GM18861 (cell line): ENCODE measurements around the gene PSTPIP2.
"Not testable (repeated sequence)": the region's sequence is repeated elsewhere in the genome, so short reads cannot be mapped to it uniquely, and the experiment has no call there.

ENCODE experiments used
- ATAC-seq: cut with Tn5 transposase; IDR thresholded peaks from one replicate; pipeline ENCODE4 v1.9.1; 2021; ENCODE audit not compliant: unreplicated experiment

PSTPIP2 gene

DNA sequence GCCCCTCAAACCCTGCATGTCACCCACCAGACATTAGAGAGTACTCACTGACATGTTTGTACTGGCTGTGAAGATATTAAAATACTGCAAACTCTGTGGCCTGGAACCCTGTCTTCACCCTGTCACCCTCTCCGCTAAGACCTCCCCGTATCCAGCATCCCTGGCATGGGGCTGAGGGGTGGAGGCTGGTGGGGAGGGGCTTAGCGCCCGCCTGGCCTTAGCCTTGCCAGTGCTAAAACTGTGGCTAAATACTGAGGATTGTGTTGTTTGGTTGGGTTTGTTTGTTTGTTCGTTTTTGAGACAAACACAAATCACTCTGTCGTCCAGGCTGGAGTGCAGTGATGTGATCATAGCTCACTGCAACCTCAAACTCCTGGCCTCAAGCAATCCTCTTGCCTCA, 1.8 kb downstream of the PSTPIP2 start:
- no peak for ATAC-seq

DNA sequence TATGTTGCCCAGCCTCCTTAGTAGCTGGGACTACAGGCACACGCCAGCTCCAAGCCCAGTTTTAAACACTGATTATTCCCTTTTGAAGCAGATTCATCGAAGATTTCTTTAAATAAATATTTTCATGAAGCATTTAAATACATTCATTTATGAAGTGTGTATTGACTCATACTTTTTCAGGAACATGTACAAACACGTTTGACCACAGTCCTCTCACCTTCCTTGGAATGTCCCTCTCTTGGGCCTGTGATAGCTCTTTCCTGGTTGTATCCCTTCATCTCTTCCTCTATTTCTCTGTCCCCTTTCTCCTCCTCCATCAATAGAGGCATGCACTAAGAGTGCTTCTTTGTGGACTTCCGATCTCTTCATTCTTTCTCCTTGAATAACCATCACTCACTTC, 2.5 kb downstream of the PSTPIP2 start:
- ATAC-seq = no peak

DNA sequence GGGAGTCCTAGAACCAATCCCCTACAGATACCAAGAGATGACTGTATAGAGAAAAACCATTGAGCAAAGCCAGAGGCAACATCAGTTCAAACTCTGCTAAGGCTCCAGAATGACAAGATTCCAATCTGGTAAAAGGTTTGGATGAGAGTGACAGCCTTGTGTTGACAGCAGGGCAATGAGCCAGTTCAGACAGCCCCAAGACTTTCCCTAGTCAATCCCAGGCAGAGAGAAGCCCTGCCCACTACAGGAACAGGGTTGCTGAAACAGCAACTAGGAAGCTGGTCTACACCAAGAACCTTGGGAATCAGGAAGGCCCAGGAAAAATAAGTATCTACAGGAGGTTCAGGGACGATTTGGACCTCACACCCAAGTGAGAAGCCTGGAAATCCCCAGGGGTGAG, 3.3 kb downstream of the PSTPIP2 start:
- ATAC-seq = no peak

DNA sequence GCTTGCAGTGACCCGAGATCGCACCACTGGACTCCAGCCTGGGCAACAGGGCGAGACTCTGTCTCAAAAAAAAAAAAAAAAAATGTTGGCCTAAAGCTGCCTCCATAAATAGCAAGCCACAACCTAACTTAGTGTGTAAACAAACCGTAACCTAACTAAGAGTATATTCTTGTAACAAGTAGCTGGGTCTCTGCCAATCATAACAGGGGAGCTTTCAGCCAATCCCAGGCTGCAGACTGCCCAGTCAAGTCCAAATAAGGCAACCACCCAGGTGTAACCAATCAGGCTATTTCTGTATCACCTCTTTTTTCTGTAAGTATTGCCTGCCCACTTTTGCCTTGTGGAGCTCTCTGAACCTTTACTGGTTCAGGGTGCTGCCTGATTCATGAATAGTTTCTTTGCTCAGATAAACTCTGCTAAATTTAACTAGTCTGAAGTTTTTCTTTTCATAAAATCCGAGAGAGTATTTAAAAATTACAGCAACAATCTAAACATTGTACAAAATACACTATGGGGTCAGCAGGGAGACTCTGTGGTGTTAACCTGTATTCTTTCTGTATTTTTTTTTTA, 4.5 kb downstream of the PSTPIP2 start:
- no peak for ATAC-seq

DNA sequence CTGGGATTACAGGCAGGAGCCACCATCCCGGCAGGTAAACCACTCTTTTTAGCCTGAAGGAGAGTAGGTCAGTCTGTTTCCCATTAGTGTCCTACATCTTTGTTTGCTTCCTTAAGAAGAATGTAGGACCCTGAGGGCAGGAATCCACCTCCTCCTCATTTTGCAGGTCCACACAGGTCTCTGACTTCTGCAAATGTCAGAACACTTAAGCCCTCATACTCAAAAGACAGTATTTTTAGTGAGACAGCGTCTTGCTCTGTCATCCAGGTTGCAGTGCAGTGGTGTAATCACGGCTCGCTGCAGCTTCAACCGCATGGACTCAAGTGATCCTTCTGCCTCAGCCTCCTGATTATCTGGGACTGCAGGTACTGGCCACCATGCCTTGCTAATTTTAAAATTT, 9.3 kb downstream of the PSTPIP2 start:
- ATAC-seq = no peak

DNA sequence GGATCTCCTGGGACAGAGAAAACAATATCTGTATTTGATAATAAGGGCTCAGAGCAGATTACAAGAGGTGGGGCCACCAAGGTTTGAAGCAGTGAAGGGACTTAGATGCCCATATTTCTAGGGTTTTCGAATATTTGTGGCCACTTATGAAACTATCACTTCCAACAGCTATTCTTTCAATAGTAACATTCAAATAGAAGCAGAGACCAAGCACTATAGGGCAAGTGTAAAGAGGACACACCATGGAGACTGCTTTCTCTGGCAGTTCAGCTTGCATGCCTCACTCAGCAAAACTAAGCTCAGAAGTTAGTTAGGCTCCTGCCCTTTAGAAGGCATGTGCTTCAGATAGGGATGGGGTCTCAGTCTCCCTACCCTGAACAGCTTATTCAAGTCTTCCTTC, 10.3 kb downstream of the PSTPIP2 start:
- ATAC-seq = no peak

DNA sequence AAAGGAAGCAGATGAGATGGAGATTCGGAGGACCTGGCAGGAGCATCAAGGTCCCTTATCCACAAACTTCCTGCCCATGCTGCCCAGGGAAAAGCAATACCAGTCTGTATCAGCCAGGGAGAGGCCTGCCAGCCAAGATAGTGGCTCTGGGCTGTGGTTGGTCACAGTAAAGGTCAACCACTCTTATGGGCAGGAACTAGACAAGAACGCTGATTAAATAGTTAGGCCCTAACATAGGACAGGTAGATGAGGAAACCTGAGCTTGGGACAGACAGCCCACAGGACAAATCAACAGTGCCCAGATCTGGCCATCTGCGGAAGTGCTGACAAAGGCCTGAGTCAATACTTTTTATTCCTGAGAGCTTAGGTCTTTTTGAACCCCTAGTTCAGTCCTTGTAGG, 10.7 kb downstream of the PSTPIP2 start:
- ATAC-seq = no peak

DNA sequence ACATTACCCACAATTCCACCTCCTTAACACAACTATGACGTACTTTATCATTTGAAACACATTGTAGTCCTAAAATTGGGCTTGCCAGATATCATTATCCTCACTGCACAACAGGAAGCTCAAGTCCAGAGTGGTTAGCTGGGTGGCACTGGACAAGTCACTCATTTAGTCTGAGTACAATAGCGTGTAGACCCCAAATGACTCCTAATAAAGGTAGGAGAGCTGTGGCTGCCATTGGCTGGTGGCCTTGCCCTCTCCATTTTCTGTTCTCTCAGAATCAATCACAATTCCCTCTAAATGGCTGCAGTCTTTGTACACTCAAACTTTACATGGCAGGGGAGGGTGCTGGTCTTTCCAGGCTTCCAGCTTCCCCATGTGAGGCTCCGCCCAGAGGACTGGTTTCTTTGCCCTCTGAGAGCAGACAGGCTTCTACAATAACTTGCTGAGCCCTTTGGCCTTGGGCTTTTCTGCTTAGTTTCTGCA, 11.7 kb downstream of the PSTPIP2 start:
- no peak for ATAC-seq

DNA sequence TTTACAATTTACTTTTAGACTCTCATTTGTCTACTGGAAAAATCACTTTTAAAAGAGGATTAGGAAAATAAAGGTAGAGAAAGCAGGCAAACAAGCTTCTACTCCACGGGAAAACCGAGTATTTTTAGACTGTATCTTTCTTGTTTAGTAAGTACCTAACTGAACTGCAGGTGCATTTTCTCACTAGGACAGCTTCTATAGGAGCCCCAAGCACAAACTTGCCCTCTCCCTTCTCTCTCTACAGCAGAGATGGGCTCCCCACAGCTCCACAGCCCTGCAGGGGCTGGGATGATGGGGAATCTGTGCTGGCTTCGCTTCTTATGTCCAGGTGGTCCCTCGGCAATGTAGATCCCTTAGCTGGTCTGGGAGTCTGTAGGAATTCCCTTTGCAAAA, 16.2 kb downstream of the PSTPIP2 start:
- no peak for ATAC-seq

DNA sequence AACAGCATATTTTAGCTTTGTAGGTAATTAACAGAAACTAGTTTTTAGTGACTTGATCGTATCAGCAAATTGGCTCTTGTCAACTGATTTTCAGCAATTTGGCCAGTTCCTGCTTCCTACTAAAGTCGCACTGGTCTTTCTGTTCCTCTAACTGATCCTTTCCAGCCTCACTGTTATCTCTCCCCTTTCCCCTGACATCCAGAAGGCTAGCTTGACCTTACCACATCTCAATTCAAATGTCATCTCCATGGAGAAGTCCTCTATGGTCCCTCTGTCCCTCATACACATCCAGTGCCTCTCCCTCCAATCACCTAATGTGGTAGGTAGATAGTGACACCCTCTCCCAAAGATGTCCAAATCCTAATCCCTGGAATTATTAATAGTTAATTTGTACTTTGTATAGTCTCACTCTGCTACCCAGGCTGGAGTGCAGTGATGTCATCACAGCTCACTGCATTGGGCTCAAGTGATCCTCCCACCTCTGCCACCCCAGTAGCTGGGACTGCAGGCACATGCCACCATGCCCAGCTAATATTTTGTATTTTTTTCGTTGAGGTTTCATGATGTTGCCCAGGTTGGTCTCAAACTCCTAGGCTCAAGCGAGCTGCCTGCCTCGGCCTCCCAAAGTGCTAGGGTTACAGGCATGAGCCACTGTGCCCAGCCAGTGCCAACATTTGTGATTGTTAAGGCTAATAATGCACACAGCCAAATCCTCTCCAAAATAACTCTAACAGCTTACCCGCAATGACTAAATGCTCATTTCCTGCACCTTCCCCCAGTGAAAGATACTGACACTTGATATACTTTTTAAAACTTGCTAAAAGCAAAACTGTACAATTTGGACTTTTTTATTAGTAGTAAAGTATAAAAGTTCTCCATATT, 16.9 kb downstream of the PSTPIP2 start:
- ATAC-seq = no peak

DNA sequence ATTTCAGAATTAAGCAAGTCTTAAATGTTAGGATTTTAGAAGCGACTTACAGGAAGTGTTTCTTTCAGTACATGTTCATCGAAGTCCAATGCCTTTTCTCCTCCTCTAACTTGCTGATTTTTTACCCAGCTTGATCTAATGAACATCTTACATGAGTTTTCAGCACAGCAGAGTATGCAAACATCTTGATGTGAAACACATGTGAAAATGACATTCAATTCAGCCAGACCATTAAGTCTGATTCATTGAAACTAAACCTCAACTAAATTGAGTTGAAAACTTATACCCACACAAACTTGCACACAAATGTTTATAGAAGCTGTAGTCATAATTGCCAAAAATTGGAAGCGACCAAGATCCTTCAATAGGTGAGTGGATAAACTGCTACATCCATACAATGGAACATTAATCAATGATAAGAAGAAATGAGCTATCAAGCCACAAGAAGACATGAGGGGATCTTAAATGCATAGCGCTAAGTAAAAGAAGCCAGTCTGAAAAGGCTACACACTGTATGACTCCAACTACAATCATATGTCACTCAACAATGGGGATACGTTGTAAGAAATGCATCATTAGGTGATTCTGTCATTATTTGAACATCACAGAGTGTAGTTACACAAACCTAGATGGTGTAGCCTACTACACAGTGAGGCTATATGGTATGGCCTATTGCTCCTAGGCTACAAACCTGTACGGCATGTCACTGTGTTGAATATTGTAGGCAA, 18.5 kb downstream of the PSTPIP2 start:
- no peak for ATAC-seq

DNA sequence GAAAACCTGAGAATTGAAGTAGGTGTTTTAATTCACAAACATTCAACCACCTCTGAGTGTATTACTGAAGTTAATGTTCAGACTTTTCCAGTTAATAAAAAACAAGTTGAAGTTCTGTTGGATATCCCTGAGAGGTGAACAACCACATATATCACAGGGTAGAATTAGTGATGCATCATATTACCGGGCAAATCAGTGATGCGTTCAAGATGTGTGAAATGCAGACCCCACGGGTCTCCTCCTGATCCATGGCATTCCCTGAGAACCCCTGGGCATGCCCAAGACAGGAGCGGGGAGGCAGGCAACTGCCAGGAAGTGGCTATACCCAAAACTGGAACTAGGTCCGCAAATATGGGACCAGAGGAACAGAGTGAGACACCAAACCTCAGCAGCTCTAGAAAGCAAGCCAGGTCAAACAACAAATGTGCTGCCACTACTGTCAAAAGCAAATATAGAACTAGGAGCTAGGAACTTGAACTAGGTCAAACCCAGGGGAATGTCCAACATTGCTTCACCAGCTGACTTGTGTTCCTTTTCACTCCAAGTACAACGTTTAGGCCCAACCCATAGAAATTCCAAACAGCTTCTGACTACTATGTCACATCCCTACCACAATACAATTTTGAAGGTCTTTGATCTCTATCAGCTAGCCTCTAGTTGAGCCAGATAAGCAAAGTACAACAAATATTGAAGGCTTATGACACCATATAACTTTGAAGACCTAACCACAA, 20.2 kb downstream of the PSTPIP2 start:
- ATAC-seq = no peak

DNA sequence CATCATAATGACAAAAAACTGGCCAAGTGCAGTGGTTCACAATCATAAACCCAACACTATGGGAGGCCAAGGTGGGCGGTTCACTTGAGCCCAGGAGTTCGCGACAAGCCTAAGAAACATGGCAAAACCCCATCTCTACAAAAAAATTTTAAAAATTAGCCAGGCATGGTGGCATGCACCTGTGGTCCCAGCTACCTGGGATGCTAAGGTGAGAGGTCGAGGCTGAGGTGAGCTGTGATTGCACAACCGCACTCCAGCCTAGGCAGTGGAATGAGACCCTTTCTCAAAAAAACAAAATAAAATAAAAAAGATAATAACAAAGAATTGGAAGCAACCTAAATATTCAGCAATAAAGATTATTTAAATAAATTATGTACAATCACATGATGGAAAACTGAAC, 21.8 kb downstream of the PSTPIP2 start:
- ATAC-seq = no peak

DNA sequence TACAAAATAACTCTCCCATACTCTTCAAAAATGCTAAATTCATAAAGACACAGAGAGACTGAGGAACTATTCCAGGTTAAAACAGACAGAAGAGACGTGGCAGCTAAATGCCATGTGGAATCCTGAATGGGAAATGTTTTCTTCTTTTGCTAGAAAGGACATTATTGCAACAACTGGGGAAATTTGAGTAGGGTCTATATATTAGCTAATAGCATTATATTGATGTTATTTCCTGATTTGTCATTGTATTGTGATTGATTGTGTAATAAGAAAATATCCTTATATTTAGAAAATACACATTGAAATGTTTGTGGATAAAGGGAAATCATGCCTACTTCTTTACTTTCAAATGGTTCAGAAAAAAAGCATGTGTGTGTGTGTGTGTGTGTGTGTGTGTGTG, 23.4 kb downstream of the PSTPIP2 start:
- no peak for ATAC-seq

DNA sequence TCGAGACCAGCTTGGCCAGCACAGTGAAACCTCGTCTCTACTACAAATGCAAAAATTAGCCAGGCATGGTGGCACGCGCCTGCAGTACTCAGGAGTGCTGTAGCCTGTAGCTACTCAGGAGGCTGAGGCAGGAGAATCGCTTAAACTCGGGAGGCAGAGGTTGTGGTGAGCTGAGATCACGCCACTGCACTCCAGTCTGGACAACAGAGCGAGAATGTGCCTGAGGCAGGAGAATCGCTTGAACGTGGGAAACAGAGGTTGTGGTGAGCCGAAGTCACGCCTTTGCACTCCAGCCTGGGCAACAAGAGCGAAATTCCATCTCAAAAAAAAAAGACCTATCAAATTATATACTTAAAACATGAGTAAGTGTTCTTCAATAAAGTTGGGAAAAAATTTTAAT, 24.7 kb downstream of the PSTPIP2 start:
- not testable (repeated sequence) for ATAC-seq

DNA sequence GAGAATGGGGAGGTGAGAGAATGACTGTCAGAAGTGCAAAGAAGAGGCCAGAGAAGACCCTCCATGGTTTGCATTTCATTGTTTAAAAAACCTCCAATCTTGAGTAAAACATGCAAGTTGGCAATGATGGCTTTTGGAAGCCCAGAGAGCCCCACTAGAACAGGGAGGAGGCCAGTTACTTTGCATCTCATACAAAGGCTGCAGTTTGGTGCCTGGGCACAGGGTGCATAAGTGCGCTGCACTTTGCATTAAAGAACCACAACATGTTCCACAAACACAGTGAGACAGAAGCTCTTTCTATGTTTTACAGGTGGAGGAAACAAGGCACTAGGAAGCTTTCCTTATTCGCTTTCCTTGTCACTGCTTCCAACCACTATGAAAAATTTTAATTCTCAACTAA, 25.4 kb downstream of the PSTPIP2 start:
- ATAC-seq = no peak

DNA sequence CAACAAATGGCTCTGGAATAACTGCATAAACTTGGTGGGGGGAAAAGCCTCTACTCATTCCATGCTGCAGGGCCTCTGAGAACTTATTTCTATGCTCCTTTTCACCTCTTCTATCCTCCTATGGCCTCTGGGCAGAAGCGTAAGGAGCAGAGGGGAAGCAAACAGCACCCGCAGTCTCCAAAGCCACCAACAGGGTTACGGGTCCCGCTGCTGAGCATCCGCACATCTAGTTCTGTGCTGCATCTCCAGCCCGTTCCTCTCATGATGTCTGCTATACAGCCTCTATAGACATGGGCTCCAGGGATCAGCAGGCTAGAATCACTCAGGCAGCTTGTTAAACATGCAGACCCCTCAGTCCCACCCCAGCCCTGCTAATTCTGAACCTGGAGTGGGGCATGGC, 25.9 kb downstream of the PSTPIP2 start:
- ATAC-seq = no peak

DNA sequence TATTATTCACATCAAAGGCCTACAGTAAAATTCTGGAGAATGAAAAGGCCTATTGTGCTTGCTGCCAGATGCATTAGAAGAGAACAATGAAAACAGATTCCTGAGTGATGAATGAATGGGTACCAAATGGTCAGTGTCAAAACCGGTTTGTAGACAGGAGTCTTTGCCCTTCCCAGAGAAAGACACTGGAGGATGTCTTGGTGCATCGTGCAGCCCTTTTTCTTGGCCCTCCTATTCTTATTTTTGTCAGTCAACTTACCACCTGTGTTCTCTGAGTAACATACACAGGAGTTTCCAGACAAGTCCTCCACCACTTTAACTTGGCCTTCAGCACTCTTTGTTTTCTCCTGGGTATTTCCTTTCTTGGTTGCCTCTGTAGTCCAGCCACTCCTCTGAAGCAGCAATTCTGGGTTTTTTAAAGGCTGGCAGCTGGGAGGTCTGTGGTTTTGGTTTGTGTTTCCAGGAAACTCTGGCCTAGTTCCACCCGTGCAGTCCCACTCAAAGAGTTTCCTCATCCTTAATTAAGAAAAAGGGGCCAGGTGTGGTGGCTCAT, 29.4 kb downstream of the PSTPIP2 start:
- ATAC-seq = no peak

DNA sequence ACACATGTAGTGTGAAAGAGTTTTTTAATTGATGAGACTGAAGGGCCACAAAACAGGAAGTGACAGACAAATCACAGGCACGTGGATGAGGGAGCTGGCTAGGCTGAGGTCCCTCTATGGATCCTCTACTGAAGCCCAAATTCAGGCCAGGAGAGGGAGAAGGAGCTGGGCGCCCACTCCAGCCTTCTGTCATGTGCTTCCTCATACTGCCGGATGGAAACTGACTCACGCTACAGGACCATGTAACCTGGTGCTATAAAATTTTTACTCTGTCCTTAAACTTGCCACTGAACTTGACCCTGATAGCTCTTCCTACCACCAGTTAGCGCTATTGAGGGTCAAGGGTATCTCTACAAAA, 31.3 kb downstream of the PSTPIP2 start:
- no peak for ATAC-seq

DNA sequence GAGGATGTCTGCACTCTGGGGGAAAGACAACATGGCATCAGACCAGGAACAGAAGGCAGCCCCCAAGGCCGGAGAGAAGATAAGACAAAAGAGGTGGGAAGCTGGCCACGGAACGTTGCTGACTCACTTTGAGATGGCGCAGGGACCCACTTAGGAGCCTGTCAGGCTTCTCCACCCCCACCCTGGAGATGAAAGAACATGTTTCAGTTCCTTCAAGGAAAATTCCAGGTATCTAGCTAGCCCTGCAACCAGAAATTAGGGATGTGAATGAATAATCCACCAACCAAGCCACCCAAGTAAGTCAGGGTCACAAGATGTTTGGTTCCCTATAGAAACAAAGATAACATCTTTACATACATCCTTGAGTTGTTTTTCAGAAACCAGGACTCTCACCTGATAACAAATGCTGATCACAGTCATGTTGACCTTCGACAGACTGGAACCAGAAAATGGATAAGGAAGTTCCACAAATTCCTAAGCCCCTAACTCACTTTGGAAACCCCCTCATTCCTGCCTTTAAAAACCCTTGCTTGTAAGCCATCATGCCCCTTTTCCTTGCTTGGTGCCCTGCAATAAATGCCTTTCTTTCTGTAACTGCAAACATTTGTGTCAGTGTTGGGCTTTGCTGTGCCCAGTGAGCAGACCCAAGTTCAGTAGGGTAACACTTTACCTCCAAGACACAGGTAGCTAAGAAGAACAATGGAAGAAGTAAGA, 31.9 kb downstream of the PSTPIP2 start:
- ATAC-seq = no peak
